Type B pancreatic cell (in vitro differentiated cells): ENCODE results near the gene C11orf42. TPM values are rescaled to one million over a fixed set of nuclear protein-coding genes. Genes with fewer than 3 reads are reported as not detected.

Experiments used
- DNase-seq: peaks from one replicate; pipeline ENCODE4 v3.0.0; 2021; ENCODE audit warnings: mixed read lengths; ENCODE audit not compliant: unreplicated experiment; ENCODE audit errors: extremely low spot score
- H3K27ac Mint-ChIP-seq: 2 replicates; pipeline ENCODE4 v1.8.0; 2021; ENCODE audit warnings: mild to moderate bottlenecking, mixed read lengths
- H3K27me3 Mint-ChIP-seq: 2 replicates; pipeline ENCODE4 v1.8.0; 2021; ENCODE audit warnings: mixed read lengths
- H3K36me3 Mint-ChIP-seq: 2 replicates; pipeline ENCODE4 v1.8.0; 2021; ENCODE audit warnings: mixed read lengths
- H3K4me1 Mint-ChIP-seq: one replicate; pipeline ENCODE4 v1.8.0; 2021; ENCODE audit warnings: mixed read lengths; ENCODE audit not compliant: unreplicated experiment
- H3K4me3 Mint-ChIP-seq: 2 replicates; pipeline ENCODE4 v1.8.0; 2021; ENCODE audit warnings: mild to moderate bottlenecking, mixed read lengths
- H3K9me3 Mint-ChIP-seq: 2 replicates; pipeline ENCODE4 v1.8.0; 2021; ENCODE audit warnings: mixed read lengths
- CTCF ChIP-seq: fragments of 200-600 bp; sonication (generic); conservative IDR thresholded peaks from 2 replicates; pipeline ENCODE4 v1.5.0; 2021; ENCODE audit warnings: antibody characterized with exemption, mild to moderate bottlenecking
- total RNA-seq: library from RNA; stranded (reverse); gene quantifications from 2 replicates; pipeline ENCODE4 v1.2.1, GENCODE V29; 2021; ENCODE audit warnings: low replicate concordance

Gene C11orf42
- total RNA-seq, 1 donor from 2014 or later = not detected

- Mint-ChIP-seq H3K9me3 (no peaks in the 10 kb centered on the region), H3K4me3 (no peak overlapping the region), H3K4me1 (no peaks in the 10 kb centered on the region), H3K27me3 (no peaks in the 10 kb centered on the region), H3K27ac (no peak overlapping the region), H3K36me3 (peaks cover 9% of the 10 kb centered on the region)
- no peak for DNase-seq
- no peak for TF ChIP-seq CTCF
Measured at GRCh38 chr11:6201481-6201880, 3.9 kb upstream of the C11orf42 start.

DNA sequence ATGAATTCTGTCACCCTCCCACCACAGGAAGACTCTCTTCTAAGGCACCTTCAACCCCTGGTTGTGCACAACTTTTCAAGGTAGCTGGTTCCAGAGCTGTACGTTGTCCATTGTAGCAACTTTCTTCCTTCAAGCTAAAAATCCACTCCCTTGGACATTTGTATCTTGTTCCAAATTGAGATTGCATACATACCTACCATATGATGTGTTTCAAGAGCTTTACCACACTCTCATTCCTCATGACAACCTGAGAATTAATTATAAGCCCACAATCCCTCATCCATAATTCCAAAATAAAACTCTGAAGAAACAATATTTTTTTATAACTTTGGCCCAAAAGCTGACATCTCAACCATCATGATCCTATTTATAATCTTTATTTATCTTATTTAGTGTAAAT is 3.3 kb upstream of the C11orf42 start:
- no peaks in the 10 kb centered on the region for H3K27me3 Mint-ChIP-seq
- H3K4me3 Mint-ChIP-seq = no peak overlapping the region
- no peak overlapping the region for H3K27ac Mint-ChIP-seq
- peaks cover 9% of the 10 kb centered on the region for H3K36me3 Mint-ChIP-seq
- no peaks in the 10 kb centered on the region for H3K9me3 Mint-ChIP-seq
- DNase-seq = no peak
- no peaks in the 10 kb centered on the region for H3K4me1 Mint-ChIP-seq
- TF ChIP-seq CTCF = no peak

- no peak overlapping the region for H3K4me3 Mint-ChIP-seq
- peaks cover 9% of the 10 kb centered on the region for H3K36me3 Mint-ChIP-seq
- H3K27me3 Mint-ChIP-seq = no peaks in the 10 kb centered on the region
- no peaks in the 10 kb centered on the region for H3K9me3 Mint-ChIP-seq
- TF ChIP-seq CTCF = no peak
- DNase-seq = no peak
- no peaks in the 10 kb centered on the region for H3K4me1 Mint-ChIP-seq
- H3K27ac Mint-ChIP-seq = no peak overlapping the region
Measured at GRCh38 chr11:6203327-6203726, 2.0 kb upstream of the C11orf42 start.

DNA sequence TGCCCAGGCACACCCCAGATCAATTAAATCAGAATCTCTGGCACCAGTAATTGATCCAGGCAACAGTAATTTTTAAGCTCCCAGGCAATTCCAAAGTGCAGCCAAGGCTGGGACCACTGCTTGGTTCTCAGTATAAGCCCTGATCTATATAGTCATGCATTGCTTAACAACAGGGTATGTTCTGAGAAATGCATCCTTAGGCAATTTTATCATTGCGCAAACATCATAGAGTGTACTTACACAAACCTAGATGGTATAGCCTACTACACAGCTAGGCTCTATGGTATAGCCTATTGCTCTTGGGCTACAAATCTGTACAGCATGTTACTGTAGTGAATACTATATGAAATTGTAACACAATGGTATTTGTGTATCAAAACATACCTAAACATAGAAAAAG is 651 bp upstream of the C11orf42 start:
- Mint-ChIP-seq H3K36me3 (peaks cover 16% of the 10 kb centered on the region), H3K4me3 (no peak overlapping the region), H3K27ac (no peak overlapping the region), H3K9me3 (no peaks in the 10 kb centered on the region), H3K27me3 (no peaks in the 10 kb centered on the region), H3K4me1 (no peaks in the 10 kb centered on the region)
- DNase-seq = no peak
- no peak for TF ChIP-seq CTCF

DNA sequence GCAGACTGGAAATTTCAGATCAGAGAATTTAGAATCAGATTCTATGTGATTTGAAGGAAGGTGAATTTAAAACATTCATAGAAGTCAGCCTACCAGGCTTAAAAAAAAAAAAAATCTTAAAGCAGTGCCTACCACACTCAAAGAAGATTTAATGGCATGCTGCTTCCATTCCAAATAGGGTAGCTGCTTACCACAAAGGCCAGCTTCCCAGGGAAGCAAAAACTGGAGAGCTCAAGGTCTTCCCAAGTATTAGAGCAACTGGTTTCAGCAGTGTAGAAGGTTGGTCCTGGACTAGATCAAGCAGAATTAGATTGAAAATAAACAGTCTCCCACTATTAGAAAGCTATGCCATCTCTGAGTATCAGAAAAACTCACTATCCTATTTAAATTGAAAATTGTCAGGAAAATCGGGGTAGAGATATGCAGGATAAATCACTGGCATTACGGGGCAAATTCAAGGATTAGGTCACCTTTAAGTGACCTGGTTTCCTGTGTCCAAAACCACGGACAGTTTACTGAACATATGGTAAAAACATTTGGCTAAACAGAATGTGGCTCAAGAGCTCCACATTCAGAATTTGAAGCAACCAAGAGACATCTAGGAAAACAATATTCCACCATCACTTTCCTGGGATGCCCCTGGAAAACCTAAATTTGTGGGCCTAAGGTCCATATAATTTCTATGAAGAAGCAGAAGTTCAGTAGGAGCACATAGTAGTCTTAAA is 1.3 kb downstream of the C11orf42 start:
- H3K4me1 Mint-ChIP-seq = no peaks in the 10 kb centered on the region
- no peaks in the 10 kb centered on the region for H3K27me3 Mint-ChIP-seq
- H3K27ac Mint-ChIP-seq = no peak overlapping the region
- TF ChIP-seq CTCF = no peak
- peaks cover 19% of the 10 kb centered on the region for H3K36me3 Mint-ChIP-seq
- DNase-seq = no peak
- H3K9me3 Mint-ChIP-seq = no peaks in the 10 kb centered on the region
- no peak overlapping the region for H3K4me3 Mint-ChIP-seq
